ENCODE measurements around the gene UBE2E2.

The UBE2E2 gene

GRCh38 chr3:23219117-23219516 is 16.0 kb downstream of the UBE2E2 start:
- no peak for TF ChIP-seq TSHZ2 (CRISPR knock-in tag; IDR thresholded peaks at IDR 0.05)
- no peak for TF ChIP-seq POU6F1 (CRISPR knock-in tag; IDR thresholded peaks at IDR 0.05; ENCODE audit: borderline replicate concordance, low read depth)
- no peak for TF ChIP-seq CSDC2 (CRISPR knock-in tag; IDR thresholded peaks at IDR 0.05)
- TF ChIP-seq, protein P1, sequence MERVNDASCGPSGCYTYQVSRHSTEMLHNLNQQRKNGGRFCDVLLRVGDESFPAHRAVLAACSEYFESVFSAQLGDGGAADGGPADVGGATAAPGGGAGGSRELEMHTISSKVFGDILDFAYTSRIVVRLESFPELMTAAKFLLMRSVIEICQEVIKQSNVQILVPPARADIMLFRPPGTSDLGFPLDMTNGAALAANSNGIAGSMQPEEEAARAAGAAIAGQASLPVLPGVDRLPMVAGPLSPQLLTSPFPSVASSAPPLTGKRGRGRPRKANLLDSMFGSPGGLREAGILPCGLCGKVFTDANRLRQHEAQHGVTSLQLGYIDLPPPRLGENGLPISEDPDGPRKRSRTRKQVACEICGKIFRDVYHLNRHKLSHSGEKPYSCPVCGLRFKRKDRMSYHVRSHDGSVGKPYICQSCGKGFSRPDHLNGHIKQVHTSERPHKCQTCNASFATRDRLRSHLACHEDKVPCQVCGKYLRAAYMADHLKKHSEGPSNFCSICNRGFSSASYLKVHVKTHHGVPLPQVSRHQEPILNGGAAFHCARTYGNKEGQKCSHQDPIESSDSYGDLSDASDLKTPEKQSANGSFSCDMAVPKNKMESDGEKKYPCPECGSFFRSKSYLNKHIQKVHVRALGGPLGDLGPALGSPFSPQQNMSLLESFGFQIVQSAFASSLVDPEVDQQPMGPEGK (CRISPR knock-in tag; IDR thresholded peaks at IDR 0.05; ENCODE audit: borderline replicate concordance): no peak
- TF ChIP-seq OSR1 (CRISPR knock-in tag; IDR thresholded peaks at IDR 0.05): no peak
- no peak for TF ChIP-seq SNAI2 (CRISPR knock-in tag; IDR thresholded peaks at IDR 0.05)
- no peak for TF ChIP-seq RARB (CRISPR knock-in tag; IDR thresholded peaks at IDR 0.05)
- TF ChIP-seq GLIS3 (CRISPR knock-in tag; IDR thresholded peaks at IDR 0.05): no peak
- no peak for TF ChIP-seq ESRRG (CRISPR knock-in tag; IDR thresholded peaks at IDR 0.05)
- TF ChIP-seq ZNF70 (CRISPR knock-in tag; IDR thresholded peaks at IDR 0.05): no peak
- no peak for TF ChIP-seq ARNTL (CRISPR knock-in tag; IDR thresholded peaks at IDR 0.05; ENCODE audit: borderline replicate concordance, low read depth)
- TF ChIP-seq ZNF565 (CRISPR knock-in tag; conservative IDR thresholded peaks at IDR 0.05; ENCODE audit: low read depth): no peak
- TF ChIP-seq TOX (CRISPR knock-in tag; IDR thresholded peaks at IDR 0.05; ENCODE audit: borderline replicate concordance): no peak
- TF ChIP-seq, protein P2, sequence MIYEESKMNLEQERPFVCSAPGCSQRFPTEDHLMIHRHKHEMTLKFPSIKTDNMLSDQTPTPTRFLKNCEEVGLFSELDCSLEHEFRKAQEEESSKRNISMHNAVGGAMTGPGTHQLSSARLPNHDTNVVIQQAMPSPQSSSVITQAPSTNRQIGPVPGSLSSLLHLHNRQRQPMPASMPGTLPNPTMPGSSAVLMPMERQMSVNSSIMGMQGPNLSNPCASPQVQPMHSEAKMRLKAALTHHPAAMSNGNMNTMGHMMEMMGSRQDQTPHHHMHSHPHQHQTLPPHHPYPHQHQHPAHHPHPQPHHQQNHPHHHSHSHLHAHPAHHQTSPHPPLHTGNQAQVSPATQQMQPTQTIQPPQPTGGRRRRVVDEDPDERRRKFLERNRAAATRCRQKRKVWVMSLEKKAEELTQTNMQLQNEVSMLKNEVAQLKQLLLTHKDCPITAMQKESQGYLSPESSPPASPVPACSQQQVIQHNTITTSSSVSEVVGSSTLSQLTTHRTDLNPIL (CRISPR knock-in tag; IDR thresholded peaks at IDR 0.05; ENCODE audit: low read depth): no peak
- no peak for TF ChIP-seq ZFP30 (CRISPR knock-in tag; IDR thresholded peaks at IDR 0.05)
- no peak for ATAC-seq

DNA sequence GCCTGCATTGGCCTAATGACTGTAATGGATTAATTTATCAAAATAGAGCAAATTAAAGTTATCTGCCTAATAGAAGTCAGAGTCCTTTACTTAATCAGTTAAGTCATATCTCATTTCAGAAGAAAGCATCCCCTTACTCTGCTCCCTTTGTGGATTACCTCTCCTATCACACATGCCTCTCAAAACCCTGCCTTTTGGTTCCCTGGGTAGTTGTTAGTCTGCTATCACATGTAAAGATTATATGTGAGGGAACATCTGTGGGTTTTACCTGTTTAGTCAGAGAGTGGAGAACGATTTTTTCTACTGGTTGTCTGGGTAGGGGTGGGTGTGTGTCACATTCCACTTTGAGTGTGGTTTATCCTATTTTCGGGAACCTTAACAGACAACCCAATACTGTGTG is 16.4 kb downstream of the UBE2E2 start:
- no peak for TF ChIP-seq POU6F1 (CRISPR knock-in tag; IDR thresholded peaks at IDR 0.05; ENCODE audit: borderline replicate concordance, low read depth)
- no peak for TF ChIP-seq ZNF8 (CRISPR knock-in tag; IDR thresholded peaks at IDR 0.05)
- TF ChIP-seq ZFP3 (CRISPR knock-in tag; IDR thresholded peaks at IDR 0.05): no peak
- TF ChIP-seq, protein P2 (CRISPR knock-in tag; IDR thresholded peaks at IDR 0.05; ENCODE audit: low read depth): no peak
- 0 out of 2 replicates have a peak, but pooled peaks have one; percentile 9 for TF ChIP-seq ISL1 (CRISPR knock-in tag; IDR thresholded peaks at IDR 0.05)
- TF ChIP-seq ZNF70 (CRISPR knock-in tag; IDR thresholded peaks at IDR 0.05): no peak
- TF ChIP-seq BACH2 (CRISPR knock-in tag; IDR thresholded peaks at IDR 0.05; ENCODE audit: borderline replicate concordance): no peak
- TF ChIP-seq ESRRG (CRISPR knock-in tag; IDR thresholded peaks at IDR 0.05): no peak
- ATAC-seq: no peak

DNA sequence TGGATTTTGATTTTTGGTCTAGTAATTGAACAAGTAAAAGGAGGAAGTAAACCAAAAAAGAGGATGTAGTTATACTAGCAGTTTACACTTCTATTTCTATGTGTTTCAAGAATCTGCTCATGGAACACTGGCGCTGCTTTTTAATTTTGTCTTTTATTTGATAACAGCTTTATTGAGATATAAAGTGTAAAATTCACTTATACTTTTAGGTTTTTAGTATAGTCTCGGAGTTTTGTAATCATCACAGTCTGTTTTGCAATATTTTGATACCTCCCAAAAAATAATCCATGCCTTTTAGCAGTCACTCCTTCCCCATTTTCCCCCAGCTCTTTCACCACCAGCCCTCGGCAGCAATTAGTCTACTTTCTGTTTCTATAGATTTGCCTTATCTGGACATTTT is 18.0 kb downstream of the UBE2E2 start:
- no peak for ATAC-seq
- no peak for TF ChIP-seq TOX (CRISPR knock-in tag; IDR thresholded peaks at IDR 0.05; ENCODE audit: borderline replicate concordance)
- no peak for TF ChIP-seq ISL1 (CRISPR knock-in tag; IDR thresholded peaks at IDR 0.05)
- TF ChIP-seq TSHZ2 (CRISPR knock-in tag; IDR thresholded peaks at IDR 0.05): no peak
- no peak for TF ChIP-seq ESRRG (CRISPR knock-in tag; IDR thresholded peaks at IDR 0.05)
- no peak for TF ChIP-seq SNAI2 (CRISPR knock-in tag; IDR thresholded peaks at IDR 0.05)
- no peak for TF ChIP-seq BACH2 (CRISPR knock-in tag; IDR thresholded peaks at IDR 0.05; ENCODE audit: borderline replicate concordance)
- TF ChIP-seq CSRNP3 (CRISPR knock-in tag; IDR thresholded peaks at IDR 0.05): no peak
- no peak for TF ChIP-seq POU6F1 (CRISPR knock-in tag; IDR thresholded peaks at IDR 0.05; ENCODE audit: borderline replicate concordance, low read depth)
